CMK (cell line): ENCODE results near the gene PINLYP.

Experiments used
- DNase-seq: peaks from one replicate; pipeline ENCODE4 v3.0.0-alpha.2; 2010; ENCODE audit warnings: low read depth

Gene PINLYP

DNA sequence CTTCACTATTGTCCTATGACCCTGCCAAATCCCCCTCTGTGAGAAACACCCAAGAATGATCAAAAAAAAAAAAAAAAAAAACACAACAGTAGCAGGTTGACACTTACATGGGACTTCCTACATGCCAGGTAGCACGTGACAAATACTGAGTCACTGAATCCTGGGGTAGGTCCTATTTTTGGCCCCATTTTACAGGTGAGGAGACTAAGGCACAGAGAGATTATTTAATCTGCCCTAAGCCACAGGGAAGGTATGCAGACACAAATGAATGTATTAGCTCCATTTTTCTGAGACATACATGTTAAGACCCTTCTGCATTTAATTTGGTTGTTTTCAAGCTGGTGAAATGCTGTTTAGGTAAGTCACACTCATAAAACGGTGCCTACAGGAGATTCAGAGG lies 26.9 kb upstream of the PINLYP start:
- no peak for DNase-seq

DNA sequence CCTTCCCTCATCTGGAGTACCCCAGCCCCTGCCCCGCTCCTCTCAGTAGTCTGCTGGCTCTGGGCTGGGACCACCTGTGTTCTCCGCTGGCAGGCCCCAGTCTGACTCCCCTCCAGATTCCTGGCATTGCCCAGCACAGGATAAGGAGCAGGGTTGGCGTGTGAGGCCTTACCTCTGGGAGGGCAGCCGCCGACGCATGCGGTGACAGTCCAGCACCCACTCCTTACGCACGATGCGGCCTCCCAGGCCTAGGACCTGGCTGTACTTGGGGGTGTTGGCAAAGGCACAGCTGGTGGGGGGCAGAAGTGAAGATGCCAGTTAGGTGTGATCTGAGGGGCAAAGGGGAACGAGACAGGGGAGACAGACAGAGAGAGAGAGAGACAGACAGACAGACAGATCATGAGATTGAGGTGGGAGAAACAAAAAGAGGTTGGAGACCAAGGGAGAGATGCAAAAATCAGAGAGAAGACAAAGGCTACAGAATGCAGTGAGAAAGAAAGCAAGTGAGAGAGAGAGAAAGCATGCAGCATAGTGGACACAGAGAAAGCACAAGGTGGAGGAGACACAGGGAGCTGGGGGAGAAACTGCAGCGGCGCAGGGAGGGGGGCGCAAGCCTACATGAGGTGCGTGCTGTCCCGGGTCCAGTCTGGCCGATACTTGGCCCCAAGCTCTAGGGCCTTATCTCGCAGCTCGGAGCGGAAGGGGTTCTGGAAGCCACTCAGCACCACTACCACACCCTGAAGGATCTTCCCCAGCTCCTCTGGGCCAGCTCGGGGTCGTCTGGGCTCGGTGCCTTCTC lies 24.0 kb upstream of the PINLYP start:
- no peak for DNase-seq

DNA sequence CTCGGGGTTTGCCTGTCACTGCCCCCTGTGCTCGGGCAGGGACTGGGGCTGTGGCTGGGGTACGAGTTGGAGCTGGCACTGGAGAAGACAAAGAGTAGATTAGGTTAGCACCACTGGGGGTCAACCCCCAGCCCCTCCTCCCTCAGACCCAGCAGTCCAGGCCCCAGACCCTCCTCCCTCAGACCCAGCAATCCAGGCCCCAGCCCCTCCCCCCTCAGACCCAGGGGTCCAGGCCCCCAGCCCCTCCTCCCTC lies 23.5 kb upstream of the PINLYP start:
- DNase-seq: no peak

DNA sequence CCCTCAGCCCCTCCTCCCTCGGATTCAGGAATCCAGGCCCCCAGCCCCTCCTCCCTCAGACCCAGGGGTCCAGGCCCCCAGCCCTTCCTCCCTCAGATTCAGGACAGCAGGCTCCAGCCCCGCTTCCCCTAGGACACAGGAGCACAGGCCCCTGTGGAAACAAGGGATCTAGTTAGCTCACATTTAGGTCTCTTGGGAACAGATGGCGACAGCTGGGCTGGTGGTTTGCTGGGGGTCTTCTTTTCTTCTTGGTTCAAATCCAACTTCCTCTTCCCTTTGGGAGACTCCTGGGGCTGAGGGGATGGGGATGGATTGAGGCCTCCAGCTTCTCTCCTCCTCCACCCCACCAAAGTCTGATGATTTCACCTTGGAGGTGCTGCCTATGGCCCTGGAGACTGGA lies 23.0 kb upstream of the PINLYP start:
- no peak for DNase-seq

DNA sequence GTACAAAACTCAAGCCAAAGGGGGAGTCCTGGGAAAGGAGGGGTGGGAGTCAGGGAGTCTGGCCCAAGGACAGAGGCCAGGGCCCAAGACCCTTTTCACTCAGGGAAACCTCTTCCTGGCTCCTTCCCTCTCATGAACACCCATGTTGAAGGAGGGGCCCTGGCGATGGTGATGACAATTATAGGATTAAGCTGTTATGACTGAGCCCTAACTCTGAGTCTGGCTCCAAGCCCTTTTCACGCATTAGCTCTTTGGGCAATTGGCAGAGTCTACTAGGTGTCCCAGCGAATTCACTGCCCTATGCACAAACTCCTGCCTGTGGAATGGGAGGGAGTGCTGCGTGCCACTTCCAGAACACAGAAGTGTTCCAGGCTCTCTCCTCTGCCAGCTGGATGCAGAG lies 21.9 kb upstream of the PINLYP start:
- DNase-seq: no peak

- DNase-seq: no peak
Measured at GRCh38 chr19:43554317-43554895, 21.2 kb upstream of the PINLYP start.

DNA sequence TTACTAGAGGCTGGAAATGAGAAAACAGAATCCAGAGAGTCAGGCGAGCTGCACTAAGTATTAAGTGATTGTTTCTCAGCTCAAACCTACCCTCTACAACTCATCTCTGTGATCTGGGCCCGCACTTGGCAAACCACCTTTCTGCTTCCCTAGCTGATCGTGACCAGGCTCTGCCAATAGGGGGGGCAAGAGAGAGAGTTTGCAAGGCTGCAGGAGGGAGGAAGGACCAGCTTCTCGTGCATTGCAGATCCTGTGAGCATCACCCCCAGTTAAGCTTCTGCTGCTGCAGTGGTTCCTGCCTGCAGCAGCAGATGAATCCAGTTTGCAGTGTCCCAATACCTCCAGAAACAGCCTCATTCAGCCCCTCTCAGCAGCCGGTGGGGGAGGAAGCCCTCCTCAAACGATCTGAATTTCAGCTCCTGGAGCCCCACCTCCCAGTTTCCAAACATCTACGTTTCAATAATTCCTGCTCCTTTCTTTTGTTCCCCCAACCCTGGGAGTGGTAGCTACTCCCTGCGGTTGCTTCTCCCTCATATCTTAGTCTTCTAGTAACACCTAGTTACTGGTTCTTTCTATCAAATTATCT lies 20.3 kb upstream of the PINLYP start:
- peak; percentile 69 for DNase-seq

GRCh38 chr19:43560687-43561086 lies 14.9 kb upstream of the PINLYP start:
- no peak for DNase-seq

GRCh38 chr19:43561139-43561970 lies 14.2 kb upstream of the PINLYP start:
- DNase-seq: no peak

- DNase-seq: no peak
Measured at GRCh38 chr19:43562226-43562697, 13.3 kb upstream of the PINLYP start.

- peak; percentile 75 for DNase-seq
Measured at GRCh38 chr19:43562698-43563241, 12.8 kb upstream of the PINLYP start.

DNA sequence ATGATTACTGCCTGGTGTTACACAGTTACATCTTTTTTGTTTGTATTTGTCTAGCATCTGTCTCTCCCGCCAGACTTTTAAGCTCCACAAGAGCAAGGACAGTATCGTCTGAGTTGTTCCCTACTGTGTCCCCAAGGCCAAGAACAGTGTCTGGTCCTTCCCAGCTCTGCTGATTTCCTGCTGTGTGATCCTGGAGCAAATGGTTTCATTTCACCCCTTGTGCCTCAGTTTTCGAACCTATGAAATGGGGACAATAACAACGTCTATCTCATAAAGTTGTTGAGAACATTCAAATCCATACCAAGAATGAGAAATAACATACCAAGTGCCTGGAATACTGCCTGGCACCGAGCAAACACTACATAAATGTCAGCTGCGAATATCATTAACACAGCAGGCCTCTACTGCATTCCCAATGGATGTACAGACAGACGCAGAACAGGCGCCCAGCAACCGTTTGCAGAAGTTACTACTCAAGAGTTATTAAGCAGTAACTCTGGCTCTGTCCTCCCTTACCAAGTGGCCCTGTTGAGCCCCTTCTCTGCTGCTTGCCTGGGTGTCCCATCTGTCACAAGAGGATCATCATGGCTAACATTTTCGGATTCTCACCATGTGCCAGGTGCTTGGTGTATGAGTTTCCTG lies 11.7 kb upstream of the PINLYP start:
- no peak for DNase-seq

GRCh38 chr19:43564800-43565199 lies 10.8 kb upstream of the PINLYP start:
- no peak for DNase-seq

DNA sequence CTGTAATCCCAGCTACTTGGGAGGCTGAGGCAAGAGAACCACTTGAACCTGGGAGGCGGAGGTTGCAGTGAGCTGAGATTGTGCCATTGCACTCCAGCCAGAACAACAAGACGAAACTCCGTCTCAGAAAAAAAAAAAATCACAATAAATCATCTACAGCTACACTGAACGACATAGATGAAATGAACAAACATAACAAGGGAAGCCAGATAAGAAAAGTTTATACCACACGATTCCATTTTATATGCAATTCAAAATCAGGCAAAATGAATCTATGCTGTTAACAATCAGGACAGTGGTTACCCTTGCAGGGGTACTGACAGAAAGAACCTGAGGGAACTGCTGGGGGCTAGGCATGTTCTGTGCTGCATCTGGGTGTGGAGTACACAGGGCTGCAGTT lies 5.9 kb upstream of the PINLYP start:
- DNase-seq: no peak

- no peak for DNase-seq
Measured at GRCh38 chr19:43570174-43570791, 5.3 kb upstream of the PINLYP start.

GRCh38 chr19:43572171-43572588 lies 3.4 kb upstream of the PINLYP start:
- DNase-seq: no peak

- DNase-seq: no peak
Measured at GRCh38 chr19:43574424-43575155, 1.0 kb upstream of the PINLYP start.

GRCh38 chr19:43575955-43576878 lies 616 bp downstream of the PINLYP start:
- no peak for DNase-seq

GRCh38 chr19:43578787-43579186 lies 3.2 kb downstream of the PINLYP start:
- no peak for DNase-seq

- no peak for DNase-seq
Measured at GRCh38 chr19:43581467-43581866, 5.9 kb downstream of the PINLYP start.
